ENCODE data around the gene ICAM2. TPM values are rescaled to one million over a fixed set of nuclear protein-coding genes. Genes with fewer than 3 reads are reported as not detected.

The ICAM2 gene
- total RNA-seq, 6 donors from 2014 or later: 27.2 to 114 (median 82.0) TPM

DNA sequence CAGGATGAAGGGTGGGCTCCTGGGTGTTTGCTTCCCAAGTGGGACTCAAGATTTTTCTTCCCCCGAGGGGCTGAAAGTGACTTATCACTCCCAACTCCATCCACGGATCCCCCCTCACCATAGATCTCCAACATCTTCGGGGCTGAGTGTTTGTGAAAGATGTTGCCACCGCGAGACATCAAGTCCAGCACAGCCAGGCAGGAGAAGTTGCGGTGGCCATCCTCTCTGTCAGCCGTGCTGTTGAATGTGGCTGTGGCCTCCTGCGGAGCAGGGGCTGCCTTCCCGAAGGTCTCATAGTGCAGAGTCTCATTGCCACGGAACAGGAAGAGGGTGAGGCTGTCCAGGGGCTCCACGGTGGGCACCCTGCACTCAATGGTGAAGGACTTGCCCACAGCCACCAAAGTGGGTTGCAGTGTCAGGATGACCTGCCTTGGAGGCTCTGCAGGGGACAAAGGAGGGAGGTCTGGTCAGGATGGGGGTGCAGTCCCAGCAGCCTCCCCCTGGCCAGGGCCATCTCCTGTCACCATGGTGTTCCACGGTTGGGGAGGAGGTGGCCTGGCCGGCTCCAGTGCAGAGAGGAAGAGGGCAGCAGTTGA is 16.8 kb downstream of the ICAM2 start:
- 89 to 91% methylated on average over 12 to 13 of the region's 13 CpGs for WGBS, 2 donors
- peak overlapping the region in 2 of 4 donors; percentile 83 to 85 for H3K27ac ChIP-seq
- peak in 1 of 2 donors; percentile 52 for DNase-seq
- H3K36me3 ChIP-seq: peaks cover 0 to 31% (median 12%) of the 10 kb centered on the region in 4 donors
- H3K4me1 ChIP-seq: peaks cover 41 to 73% (median 53%) of the 10 kb centered on the region in 4 donors
- H3K27me3 ChIP-seq: no peaks in the 10 kb centered on the region
- no peak for ATAC-seq (ENCODE audit: low FRiP score in 2 of 2)
- H3K4me3 ChIP-seq: no peak overlapping the region
- no peak for TF ChIP-seq EP300 (IDR thresholded peaks at IDR 0.05)
- TF ChIP-seq, protein P1, sequence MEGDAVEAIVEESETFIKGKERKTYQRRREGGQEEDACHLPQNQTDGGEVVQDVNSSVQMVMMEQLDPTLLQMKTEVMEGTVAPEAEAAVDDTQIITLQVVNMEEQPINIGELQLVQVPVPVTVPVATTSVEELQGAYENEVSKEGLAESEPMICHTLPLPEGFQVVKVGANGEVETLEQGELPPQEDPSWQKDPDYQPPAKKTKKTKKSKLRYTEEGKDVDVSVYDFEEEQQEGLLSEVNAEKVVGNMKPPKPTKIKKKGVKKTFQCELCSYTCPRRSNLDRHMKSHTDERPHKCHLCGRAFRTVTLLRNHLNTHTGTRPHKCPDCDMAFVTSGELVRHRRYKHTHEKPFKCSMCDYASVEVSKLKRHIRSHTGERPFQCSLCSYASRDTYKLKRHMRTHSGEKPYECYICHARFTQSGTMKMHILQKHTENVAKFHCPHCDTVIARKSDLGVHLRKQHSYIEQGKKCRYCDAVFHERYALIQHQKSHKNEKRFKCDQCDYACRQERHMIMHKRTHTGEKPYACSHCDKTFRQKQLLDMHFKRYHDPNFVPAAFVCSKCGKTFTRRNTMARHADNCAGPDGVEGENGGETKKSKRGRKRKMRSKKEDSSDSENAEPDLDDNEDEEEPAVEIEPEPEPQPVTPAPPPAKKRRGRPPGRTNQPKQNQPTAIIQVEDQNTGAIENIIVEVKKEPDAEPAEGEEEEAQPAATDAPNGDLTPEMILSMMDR (IDR thresholded peaks at IDR 0.05): no peak
- no peak for TF ChIP-seq POLR2A (IDR thresholded peaks at IDR 0.05)
- TF ChIP-seq POLR2AphosphoS5 (IDR thresholded peaks at IDR 0.05): no peak
- no peaks in the 10 kb centered on the region for H3K9me3 ChIP-seq

DNA sequence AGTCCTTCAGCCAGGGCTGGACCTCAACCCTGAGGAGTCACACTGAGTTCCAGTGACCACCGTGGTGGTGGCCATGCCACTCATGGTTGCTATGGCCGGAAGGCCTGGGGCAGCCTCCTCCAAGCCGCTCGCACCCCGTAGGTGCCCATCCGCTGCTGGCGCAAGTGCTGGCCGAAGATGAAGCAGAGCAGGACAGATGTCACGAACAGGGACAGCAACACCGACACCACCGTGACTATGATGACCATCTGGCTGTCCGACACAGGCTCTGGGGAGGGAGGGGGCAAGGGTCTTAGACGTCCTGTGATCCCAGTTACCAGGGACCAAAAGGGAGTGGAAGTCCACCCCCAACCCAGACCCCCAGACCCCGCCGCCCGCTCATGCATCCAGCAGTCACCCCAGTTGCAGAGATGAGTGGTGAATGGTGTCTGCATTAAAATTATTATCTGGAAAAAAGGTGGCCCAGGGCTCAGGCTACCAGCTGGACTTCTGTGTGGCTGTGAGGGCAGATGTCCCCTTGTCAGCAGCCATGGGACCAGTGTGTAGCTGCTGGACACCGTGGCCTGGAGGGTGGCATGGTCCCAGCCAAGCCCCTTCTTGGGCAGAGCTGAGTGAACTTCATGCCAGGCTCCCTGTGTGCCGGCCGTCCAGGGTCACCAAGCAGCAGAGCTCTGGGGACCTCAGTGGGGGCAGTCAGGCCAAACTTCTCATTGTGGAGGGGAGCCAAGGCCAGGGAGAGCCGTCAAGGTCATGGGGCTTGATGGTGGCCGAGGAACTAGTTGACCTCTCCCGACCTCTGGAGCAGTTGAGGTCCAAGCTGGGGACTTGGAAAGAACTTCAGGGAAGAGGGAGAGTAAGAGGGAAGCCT is 17.5 kb downstream of the ICAM2 start:
- H3K27ac ChIP-seq: peak overlapping the region; percentile 9 to 85 (median 81)
- 92 to 95% methylated on average over 13 to 22 of the region's 22 CpGs for WGBS, 2 donors
- no peak for TF ChIP-seq POLR2A (IDR thresholded peaks at IDR 0.05)
- no peak for TF ChIP-seq EP300 (IDR thresholded peaks at IDR 0.05)
- TF ChIP-seq POLR2AphosphoS5 (IDR thresholded peaks at IDR 0.05): no peak
- TF ChIP-seq, protein P1 (IDR thresholded peaks at IDR 0.05): no peak
- H3K4me3 ChIP-seq: no peak overlapping the region
- no peak for ATAC-seq (ENCODE audit: low FRiP score in 2 of 2)
- peaks cover 0 to 31% (median 12%) of the 10 kb centered on the region in 4 donors for H3K36me3 ChIP-seq
- H3K9me3 ChIP-seq: no peaks in the 10 kb centered on the region
- DNase-seq: peak in 1 of 2 donors; percentile 56
- no peaks in the 10 kb centered on the region for H3K27me3 ChIP-seq
- peaks cover 41 to 73% (median 53%) of the 10 kb centered on the region in 4 donors for H3K4me1 ChIP-seq

DNA sequence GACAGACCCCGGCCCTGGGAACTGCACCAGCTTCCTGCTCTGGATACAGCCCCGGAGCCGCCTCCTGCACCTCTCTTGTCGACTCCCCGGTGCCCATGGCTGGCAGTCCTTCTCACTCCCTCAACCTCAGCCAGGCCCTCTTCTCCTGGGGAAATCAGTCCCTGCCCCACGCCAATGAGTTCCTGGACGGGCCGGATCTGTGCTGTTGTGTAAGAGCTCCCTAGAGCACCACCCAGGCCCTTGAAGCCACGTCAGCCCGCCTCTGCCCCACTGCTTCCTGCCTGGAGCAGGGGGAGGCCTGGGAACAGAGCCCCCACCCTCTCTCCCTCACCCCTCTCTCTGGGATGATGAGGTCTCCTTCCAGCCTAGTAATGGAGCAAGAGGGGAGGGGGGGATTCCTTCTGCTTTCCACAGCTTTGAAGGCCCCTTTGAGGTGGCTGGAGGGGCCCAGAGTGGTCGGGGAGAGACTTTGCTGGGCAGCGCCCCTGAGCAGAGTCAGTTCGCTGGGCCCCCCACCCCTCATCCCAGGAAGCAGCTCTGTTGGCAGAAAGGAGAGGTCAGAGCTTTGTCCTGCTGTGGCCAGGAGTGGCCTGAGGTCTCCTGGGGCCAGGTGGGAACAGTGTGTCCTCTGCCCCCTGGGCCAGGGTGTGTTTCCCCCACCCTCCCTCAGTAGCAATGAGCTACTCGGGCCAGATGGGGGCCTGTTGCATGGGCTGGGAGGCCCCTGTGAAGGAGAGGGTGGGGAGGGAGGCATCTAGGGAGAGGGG is 18.5 kb downstream of the ICAM2 start:
- TF ChIP-seq POLR2A (IDR thresholded peaks at IDR 0.05): no peak
- peak; percentile 36 to 62 for TF ChIP-seq POLR2AphosphoS5 (IDR thresholded peaks at IDR 0.05)
- TF ChIP-seq, protein P1 (IDR thresholded peaks at IDR 0.05): peak in 1 of 6 experiments; percentile 10
- peak in 2 of 4 donors; percentile 3 to 18 for TF ChIP-seq EP300 (IDR thresholded peaks at IDR 0.05)

DNA sequence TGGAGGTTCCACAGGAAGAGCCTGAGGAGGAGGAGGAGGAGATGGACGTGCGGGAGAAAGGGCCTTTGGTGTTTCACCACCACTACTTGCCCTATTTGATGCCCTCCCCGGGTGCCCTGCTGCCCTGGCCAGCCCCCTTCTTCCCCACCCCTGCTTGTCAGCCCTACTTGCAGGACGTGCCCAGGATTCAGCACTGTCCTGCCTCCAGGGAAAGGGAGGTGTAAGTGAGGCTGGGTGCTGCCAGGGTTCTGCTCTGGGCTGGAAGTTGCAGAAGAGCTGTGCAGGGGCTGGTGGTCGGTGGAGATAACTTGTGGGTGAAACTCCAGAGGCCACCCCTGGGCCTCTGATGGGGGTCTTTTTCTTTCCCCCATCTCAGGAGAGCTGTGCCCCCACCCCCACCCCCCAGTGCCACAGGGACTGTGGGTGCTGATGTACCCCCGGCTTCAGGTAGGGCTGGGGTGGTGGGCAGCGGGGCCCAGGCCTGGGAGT is 19.3 kb downstream of the ICAM2 start:
- Histone ChIP-seq H3K27me3 (no peaks in the 10 kb centered on the region), H3K27ac (peak overlapping the region; percentile 9 to 85 (median 81)), H3K4me3 (no peak overlapping the region), H3K4me1 (peaks cover 32 to 66% (median 47%) of the 10 kb centered on the region in 4 donors), H3K36me3 (peaks cover 0 to 31% (median 12%) of the 10 kb centered on the region in 4 donors), H3K9me3 (no peaks in the 10 kb centered on the region)
- ATAC-seq (ENCODE audit: low FRiP score in 2 of 2) (no peak), DNase-seq (no peak)
- 82 to 93% methylated on average over 5 to 7 of the region's 7 CpGs for WGBS, 2 donors
- TF ChIP-seq, protein P1 (IDR thresholded peaks at IDR 0.05): no peak
- TF ChIP-seq EP300 (IDR thresholded peaks at IDR 0.05) (no peak), POLR2A (IDR thresholded peaks at IDR 0.05) (no peak), POLR2AphosphoS5 (IDR thresholded peaks at IDR 0.05) (no peak)

More for the DNA sequence above, 18.5 kb downstream of the ICAM2 start:
- Histone ChIP-seq H3K9me3 (no peaks in the 10 kb centered on the region), H3K27me3 (no peaks in the 10 kb centered on the region), H3K4me1 (peaks cover 39 to 73% (median 51%) of the 10 kb centered on the region in 4 donors), H3K36me3 (peaks cover 0 to 31% (median 12%) of the 10 kb centered on the region in 4 donors), H3K4me3 (no peak overlapping the region), H3K27ac (peak overlapping the region; percentile 9 to 85 (median 81))
- 53 to 80% methylated on average over 4 to 14 of the region's 14 CpGs for WGBS, 2 donors
- peak; percentile 23 to 50 for ATAC-seq (ENCODE audit: low FRiP score in 2 of 2)
- DNase-seq: peak; percentile 43 to 84
